Uterus (tissue), 2 donors: ENCODE measurements around the gene KCNH8.

ENCODE experiments used
- POLR2A ChIP-seq, 2 donors: fragments of 450-650 bp; IDR thresholded peaks; one replicate each; pipeline ENCODE4 v1.6.1; 2016; ENCODE audit warnings: antibody characterized with exemption in 2 of 2, mild to moderate bottlenecking in 1 of 2, moderate library complexity in 1 of 2
- TF ChIP-seq, protein P1 (sequence below), 4 experiments: fragments of 200-600 bp in 2 of 4; fragments of 450-650 bp in 2 of 4; sonication (generic) in 2 of 4; IDR thresholded peaks; one replicate each; pipeline ENCODE4 v1.5.1; 2016 to 2019; ENCODE audit warnings: antibody characterized with exemption in 4 of 4, mild to moderate bottlenecking in 2 of 4, moderate library complexity in 1 of 4

DNA sequence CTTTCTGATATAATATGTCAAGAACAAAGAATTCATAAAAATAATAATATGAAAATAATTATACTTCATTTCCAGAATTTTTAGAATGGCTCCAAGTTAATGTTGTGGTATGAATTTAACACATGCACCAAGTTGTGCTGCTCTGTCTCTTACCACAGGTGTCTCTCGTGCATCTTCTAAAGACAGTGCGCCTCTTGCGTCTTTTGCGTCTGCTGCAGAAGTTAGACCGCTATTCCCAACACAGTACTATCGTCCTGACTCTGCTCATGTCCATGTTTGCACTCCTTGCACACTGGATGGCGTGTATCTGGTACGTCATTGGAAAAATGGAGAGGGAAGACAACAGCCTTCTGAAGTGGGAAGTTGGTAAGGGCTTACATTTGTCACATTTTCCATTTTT, 246.6 kb downstream of the KCNH8 start:
- TF ChIP-seq, protein P1, sequence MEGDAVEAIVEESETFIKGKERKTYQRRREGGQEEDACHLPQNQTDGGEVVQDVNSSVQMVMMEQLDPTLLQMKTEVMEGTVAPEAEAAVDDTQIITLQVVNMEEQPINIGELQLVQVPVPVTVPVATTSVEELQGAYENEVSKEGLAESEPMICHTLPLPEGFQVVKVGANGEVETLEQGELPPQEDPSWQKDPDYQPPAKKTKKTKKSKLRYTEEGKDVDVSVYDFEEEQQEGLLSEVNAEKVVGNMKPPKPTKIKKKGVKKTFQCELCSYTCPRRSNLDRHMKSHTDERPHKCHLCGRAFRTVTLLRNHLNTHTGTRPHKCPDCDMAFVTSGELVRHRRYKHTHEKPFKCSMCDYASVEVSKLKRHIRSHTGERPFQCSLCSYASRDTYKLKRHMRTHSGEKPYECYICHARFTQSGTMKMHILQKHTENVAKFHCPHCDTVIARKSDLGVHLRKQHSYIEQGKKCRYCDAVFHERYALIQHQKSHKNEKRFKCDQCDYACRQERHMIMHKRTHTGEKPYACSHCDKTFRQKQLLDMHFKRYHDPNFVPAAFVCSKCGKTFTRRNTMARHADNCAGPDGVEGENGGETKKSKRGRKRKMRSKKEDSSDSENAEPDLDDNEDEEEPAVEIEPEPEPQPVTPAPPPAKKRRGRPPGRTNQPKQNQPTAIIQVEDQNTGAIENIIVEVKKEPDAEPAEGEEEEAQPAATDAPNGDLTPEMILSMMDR (IDR thresholded peaks at IDR 0.05) = no peak
- no peak for TF ChIP-seq POLR2A (IDR thresholded peaks at IDR 0.05)
